ENCODE measurements around the gene FNBP1.
"Not testable (repeated sequence)": the region's sequence is repeated elsewhere in the genome, so short reads cannot be mapped to it uniquely, and the experiment has no call there.

FNBP1 gene

DNA sequence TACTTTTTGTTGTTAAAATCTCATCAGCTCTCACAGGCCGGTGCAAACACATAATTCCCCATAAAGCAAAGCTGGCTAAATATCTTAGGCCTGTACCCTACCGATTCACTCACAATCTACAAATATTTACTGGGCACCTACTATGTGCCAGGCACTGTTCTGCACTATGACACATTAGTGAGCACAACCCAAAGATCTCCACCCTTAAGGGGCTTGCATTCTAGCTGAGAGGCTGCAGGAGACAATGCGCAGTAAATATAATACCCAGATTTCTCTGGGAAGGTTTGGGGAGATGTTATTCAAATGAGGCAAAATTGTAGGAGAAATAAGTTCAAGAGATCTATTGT, 53.7 kb downstream of the FNBP1 start:
- DNase-seq, result no peak

DNA sequence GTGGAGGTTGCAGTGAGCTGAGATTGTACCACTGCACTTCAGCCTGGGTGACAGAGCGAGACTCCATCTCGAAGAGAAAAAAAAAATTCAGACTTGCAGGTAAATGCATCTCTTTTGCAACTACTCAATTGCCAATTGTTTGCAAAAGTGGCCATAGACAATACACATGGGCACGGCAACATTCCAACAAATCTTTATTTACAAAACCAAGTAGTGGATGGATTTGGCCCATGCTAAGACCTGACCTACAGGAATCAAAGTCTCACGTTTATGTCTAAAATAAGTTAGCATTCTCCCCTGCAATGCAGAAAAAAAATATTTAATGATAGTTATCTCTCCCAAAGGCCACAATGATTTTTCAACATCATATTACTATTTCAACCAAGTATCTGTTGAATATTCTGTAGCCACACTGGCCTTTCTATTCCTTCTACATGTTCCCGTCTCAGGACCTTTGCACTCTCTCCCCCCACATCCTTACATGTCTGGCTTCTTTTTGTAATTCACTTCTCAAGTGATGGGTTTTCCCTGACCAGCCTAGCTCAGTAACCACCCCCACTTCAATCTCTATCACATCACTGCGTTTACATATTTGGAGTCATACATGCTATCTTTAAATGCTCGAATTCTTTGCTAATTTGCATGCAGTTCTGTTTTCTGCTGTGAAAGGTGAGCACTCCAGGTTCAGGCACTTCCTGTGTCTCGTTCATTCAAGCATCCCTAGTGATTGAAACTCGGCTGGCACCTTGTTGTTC, 54.2 kb downstream of the FNBP1 start:
- DNase-seq, result no peak

DNA sequence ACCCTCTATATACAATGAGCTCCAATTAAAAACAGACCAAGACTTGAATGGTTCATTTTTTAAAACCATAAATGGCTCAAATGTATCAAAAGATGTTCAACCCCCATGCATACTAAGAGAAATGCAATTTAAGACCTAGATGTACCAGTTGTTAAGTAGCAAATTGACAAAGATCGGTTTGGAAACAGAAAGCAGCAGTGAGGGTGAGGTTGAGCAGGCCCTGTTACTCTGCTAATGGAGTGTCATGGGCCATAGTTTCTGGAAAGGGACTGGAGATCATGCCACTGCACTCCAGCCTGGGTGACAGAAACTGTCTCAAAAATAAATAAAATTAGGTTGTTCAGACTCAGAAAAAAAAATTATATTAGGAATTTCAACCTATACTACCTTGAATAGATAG, 55.0 kb downstream of the FNBP1 start:
- DNase-seq, result no peak

DNA sequence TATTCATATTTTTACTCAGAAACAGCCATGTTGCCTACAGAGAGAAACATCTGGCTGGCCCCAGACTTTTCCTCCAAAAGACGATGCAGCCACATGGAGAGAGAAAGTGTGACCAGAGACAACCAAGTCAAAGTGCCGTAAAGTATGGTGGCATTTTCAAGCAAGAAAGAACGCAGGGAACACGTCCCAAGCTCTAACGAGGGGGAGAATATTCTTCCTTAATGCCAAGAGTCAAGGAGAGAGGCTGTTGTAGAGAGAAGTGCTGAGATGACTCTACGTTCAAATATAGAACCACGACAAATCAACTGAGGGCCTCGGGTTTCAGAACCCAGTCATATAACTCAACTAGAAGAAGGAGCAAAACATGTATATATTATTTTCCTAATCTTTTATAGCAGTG, 55.9 kb downstream of the FNBP1 start:
- no peak for DNase-seq

DNA sequence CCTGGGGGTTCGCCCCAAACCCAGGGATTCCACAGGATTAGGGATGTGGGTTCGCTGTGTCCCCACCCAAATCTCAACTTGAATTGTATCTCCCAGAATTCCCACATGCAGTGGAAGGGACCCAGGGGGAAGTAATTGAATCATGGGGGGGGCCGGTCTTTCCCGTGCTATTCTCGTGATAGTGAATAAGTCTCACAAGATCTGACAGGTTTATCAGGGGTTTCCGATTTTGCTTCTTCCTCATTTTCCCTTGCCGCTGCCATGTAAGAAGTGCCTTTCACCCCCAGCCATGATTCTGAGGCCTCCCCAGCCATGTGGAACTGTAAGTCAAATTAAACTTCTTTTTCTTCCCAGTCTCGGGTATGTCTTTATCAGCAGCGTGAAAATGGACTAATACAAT, 58.4 kb downstream of the FNBP1 start:
- not testable (repeated sequence) for DNase-seq

DNA sequence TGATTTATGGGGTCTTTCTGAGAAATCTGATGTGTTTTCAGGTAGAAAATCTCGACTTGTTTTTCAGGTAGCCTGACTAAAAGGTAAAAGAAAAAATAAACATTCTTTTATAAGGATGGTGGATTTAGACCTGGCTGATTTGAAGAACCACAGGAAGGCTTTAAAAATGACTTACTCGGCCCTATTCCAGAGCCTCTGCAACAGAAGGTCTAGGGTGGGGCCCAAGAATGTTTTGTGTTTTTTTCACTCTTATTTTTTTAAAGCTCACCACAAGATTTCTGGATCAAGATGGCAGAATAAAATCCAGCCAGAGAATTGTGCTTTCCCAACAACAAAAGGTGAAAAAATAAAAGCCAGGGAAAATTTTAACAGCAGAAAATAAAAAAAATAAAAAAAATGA, 59.1 kb downstream of the FNBP1 start:
- no peak for DNase-seq

DNA sequence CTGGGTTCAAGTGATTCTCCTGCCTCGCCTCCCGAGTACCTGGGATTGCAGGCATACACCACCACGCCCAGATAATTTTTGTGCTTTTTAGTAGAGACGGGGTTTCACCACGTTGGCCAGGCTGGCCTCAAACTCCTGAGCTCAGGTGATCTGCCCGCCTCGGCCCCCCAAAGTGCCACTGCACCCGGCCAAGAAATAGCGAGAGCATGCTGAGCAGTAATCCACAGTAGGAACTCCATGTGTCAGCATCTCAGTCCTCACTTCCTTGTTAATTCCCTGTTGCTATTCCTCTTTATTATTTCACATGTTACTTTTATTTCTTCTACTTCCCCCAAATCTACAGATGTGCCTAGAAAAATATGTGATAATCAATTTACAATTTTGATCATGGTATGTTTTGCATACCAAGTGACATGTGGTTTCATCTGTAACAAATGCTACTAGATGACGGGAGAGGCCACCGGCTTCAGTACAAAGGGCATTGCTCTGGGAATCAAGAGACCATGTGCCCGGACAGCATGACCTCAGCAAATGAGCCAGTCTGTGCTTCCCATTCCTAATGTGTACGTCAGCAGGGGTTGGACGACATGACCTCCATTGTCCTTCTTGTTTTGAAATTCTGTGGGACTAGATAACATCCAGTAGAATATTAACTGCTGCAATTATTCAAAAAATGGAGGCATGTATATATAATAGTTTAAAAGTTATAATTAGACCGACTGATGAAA, 61.6 kb downstream of the FNBP1 start:
- DNase-seq, result no peak

DNA sequence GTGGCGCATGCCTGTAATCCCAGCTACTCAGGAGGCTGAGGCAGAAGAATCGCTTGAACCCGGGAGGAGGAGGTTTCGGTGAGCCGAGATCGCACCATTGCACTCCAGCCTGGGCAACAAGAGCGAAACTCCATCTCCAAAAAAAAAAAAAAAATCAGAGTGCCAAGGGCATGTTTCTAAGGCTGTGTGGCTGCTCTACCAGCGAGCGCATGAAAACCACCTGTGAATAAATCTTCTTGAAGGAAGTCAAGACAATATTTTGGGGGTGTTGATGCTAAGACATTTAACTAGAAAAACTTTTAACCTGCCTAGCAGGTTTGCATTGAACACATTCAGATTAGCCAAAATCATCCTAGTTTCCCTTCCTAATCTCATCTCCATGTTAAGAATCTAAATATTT, 62.8 kb downstream of the FNBP1 start:
- not testable (repeated sequence) for DNase-seq

DNA sequence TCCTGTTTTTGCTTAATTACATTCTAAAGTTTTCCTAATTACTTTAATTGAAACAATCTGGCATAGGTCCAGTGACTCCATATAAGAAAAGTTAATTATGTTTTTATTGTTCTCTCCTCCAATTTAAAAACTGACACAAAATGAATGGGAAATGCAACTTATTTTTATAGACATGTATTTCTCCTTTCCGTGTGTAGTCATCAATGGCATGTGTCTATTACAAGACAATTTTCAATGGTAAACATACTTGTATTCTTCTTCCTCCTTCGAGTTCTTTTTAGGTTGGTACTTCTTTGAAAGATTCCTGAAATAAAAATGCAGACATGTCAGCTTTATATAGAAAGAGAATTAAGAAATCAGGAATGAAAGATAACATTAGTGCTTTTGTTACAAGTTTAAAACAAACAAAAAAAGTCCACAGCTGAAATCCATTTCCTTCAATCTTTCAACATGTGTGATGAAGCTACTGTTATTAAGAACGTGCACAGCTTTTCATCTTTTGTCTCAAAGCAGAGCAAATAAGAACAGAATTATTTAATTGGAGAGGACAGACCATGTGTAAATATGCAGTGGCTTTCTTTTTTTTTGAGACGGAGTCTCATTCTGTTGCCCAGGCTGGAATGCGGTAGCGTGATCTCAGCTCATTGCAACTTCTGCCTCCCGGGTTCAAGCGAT, 63.8 kb downstream of the FNBP1 start:
- DNase-seq, result no peak

DNA sequence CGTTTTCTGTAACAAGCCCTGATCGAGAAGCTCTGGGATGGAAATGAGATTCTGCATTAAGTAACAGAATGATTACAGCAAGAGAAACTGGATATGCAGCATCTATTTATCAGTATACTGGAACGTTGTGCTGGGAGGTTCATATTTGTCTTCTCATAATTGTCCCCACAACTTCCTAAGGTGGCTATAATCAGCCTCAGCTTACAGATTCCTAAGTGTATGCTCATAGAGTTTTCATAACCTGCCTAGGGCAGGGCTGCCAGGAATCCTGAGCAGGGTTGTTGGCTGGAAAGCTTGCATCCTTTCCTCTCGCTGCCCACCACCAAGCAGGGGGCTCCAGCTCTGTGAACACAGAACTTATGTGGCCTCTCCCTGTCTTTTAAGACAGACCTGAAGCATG, 70.2 kb downstream of the FNBP1 start:
- peak; percentile 24 for DNase-seq

DNA sequence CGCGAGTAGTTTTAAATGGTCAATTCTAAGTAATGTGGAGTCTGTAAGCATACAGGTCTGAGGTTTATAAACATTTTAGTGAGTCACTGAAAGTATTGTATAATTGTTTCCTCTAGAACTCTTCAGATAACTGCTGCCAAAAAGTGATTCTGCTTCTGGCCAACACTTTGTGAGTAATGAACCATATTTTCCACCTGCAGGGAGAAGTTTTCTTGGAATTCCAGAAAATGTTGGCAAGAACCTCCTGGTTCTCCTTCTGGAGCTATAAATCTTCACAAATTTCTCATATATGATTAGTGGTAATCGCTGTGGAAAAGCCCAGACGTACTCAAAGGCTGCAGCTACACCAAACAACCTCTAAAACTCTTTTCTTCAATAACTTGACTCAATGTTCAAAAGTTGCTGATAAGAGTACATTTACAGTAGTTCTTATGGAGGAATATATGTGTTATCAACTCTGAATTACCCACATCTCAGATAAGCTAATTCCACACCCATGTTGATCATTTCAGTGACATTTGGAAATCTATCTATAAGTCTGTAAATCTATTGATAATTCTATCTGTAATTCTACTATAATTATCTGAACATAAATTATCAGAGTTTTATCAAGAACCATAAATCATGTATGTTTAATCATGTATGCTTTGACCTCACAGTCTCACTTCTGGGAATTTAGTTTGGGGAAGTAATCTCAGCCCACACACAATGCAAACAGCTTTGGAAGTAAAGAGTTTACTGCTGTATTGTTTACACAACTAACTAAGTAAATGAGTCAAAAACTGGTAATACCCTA, 74.1 kb downstream of the FNBP1 start:
- peak; percentile 37 for DNase-seq

DNA sequence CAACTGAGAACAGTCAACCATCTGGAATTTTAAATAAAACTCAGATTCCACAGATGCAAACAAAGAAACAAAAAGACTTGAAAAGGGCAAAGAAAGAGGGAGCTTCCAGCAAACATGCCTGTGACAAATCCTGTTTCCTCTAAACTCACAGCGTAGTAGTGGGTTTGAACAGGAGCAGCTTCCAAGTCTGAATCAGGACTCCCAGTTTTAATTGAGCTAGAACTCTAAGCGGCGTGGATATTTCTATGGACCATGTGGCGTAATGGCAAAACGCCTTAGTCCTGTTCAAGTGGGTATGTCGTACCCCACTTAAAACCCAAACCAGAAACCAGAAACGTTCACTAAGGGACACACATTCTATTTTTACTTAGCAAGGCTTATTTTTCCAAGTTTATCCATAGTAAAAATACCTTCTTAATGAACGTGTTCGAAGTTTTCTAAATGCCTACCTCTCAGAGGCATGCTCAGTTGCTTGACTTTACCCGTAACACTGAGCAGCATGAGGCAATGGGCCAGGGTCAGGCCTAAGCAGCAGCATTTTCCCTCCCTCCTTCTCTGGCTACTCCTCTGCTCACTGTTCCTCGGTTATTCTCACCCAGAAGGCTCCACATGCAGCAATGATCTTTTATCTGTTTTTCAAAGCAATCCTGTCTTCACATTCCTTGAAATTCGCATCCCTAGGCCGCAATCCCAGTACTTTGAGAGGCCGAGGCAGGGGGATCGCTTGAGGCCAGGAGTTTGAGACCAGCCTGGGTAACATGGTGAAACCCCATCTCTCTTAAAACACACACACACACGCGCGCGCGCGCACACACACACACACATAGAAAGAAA, 77.9 kb downstream of the FNBP1 start:
- peak; percentile 41 for DNase-seq

DNA sequence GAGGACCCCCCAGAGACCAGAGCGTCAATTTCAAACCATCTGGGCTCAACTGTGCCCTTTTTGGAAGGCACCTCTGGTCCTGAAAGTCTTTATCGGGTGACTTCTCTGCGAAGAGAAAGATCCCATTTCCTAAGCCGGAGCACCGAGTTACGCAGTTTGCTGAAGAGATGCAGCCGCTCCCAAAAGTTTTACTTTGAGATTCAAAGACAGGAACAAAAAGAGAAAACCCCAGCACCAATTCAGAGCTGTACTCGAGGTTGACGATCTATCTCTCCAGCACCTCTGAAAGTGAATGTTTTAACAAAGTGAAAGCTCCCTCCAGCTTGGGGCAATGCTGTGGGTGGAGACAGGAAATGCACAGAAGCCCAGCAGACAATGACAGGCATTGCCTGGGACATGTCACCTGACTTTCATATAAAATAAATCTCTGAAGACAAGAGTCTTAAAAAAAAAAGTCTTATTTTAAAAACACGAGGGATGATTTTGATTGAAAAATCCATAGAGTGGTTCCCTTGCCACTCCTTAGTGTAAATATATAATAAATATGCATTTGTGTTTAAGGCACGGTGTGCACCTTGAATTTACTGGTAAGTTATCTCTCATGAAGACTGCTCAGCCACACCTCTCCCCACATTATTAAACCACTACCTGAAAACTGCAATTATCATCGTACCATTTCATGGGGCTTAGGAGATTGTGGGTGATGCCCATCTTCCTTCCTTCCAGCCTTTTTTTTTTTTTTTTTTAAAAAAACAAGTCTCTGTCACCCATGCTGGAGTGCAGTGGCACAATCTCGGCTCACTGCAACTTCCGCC, 79.9 kb downstream of the FNBP1 start:
- peak; percentile 77 for DNase-seq

DNA sequence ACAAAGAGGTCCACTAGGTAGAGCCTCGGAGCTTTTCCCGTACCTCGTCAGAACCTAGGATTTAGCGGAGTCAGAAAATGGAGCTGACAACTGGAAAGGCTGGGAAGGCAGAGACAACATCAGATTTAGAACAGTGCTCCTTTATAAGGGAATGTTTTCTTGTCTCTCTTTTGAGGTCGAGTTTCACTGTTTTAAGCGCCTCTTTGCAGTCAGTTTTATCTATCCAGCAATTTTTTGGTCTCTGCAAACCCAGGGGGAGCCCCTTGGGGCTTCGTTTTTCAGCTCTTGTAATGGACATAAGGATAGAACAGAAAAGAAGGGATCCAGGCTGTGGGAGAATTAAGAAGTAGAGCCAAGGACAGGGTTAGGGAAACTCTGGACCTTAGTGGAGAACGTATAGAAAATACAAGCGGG, 80.5 kb downstream of the FNBP1 start:
- DNase-seq, result peak; percentile 54

DNA sequence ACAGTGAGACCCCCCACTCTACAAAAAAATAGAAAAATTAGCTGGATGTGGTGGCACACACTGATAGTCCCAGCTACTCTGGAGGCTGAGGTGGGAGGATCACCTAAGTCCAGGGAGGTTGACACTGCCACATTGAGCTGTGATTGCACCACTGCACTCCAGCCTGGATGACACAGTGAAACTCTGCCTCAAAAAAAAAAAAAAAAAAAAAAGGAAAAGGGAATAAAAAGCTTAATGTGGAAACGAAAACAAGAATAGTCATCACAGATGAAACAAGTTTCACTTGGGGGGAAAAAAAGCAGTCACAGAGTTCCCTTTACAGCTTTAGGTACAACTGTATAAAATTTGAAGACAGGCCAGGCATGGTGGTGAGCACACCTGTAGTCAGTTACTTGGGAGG, 84.2 kb downstream of the FNBP1 start:
- peak; percentile 26 for DNase-seq

DNA sequence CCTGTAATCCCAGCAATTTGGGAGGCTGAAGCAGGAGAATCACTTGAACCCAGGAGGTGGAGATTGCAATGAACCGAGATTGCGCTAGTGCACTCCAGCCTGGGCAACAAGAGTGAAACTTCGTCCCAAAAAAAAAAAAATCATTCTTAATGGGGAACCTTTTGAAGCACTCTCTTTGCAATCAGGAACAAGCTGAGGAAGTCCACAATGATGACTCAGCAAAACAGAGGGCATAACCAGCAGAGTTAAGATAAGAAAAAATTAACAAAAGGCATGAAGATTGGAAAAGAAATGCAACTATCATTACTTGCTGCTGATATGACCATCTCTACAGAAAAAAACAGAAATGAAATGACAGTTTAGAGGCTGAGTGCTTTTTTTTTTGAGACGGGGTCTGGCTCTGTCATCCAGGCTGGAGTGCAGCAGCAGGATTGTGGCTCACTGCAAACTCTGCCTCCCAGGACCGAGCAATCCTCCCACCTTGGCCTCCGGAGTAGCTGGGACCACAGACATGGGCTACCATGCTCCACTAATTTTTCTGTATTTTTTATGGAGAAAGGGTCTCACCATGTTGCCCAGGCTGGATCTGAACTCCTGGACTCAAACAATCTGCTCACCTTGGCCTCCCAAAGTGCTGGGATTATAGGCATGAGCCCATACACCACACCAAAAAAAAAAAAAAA, 88.0 kb downstream of the FNBP1 start:
- no peak for DNase-seq

DNA sequence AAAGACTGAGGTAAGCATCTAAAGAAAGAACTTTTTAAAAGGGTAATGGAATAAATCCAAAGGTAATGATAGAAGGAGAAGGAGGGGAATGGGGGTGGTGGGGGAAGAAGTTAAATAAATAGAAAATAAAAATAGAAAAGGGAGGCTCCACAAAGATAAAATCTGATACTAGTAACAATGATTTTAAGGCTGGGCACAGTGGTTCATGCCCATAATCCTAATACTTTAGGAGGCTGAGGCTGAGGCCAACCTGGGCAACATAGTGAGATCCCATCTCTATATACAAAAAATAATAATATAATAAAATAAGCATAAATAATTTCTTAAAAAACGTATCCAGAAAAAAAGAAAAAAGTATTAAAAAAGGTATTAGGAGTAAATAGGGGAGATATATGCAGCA, 89.3 kb downstream of the FNBP1 start:
- no peak for DNase-seq

DNA sequence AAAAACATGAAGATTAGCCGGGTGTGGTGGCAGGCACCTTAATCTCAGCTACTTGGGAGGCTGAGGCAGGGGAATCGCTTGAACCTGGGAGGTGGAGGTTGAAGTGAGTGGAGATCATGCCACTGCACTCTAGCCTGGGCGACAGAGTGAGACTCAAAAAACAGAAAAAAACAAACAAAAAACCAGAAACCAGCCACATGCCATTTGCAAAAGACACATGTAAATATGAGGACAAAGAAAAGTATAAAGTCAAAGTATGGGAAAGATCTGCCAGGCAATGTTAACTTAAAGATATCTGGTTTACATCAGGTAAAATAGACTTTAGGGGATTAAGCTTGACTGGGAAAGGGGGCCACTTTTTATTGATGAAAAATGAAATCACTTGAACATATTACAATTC, 90.7 kb downstream of the FNBP1 start:
- no peak for DNase-seq

DNA sequence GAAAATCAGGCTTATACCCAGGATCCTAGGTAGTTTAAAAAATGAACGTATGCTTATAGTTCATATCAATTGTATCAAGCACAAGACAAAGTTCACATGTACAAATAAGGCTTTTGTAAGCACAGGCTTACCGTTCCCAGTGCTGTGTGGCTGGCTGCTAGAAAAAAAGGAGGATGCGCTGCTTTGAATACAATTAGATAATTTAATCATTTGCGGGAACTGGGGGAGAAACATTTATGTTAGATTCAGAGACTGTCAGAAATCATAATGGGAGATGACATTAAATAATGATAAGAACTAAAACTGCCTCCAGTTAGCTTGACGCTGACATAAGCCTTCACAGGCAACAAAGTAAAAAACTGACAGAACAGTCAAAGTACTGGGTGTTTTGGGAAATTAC, 93.2 kb downstream of the FNBP1 start:
- DNase-seq, result no peak

DNA sequence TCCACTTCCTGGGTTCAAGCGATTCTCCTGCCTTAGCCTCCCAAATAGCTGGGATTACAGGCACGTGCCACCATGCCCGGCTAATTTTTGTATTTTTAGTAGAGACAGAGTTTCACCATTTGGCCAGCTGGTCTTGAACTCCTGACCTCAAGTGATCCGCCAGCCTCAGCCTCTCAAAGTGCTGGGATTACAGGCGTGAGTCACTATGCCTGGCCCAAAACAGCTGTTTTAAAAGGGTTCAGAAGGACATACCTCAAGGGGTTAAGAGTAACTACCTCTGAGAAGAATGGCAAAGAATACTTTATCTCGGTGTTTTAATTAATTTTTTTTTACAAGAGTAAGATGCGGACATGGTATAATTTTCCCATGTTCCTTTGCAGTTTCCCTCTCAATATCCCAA, 94.4 kb downstream of the FNBP1 start:
- not testable (repeated sequence) for DNase-seq
